ENCODE measurements around the gene FAM219B.
"Not testable (repeated sequence)": the region's sequence is repeated elsewhere in the genome, so short reads cannot be mapped to it uniquely, and the experiment has no call there.

FAM219B gene

DNA sequence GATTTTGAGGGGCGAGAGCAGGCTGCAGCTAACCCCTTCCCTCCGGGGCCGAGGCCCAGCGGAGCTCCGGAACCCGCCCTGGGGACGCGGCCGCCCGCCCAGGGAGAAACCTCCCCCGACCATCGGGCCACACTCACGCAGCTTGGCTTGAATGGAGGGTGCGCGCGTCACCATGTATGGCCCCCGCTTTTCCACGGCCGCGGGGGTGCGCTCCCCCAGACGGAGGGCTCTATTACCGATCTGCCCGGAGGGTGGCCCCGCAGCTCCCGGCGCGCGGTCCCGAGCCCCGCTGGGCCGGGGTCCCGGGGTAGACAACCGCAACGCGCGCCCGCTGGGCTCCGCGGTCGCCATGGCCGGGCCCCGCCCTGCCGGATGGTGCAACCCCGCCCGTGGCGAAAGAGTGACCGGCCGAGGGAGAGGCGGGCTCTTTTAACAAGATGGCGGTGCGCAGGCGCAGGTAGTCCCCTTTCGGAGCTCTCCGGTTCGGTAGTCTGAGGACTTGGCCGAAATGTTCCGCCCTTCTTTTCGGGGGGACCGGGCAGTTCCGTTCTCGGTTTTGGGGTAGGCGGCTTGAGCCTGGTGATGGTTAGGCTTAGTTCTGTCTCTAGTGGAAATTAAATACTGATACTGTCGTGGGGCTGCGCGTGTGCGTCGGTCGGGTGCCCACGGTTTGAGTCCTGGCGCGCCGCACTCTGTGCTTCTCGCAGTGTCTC, at the start of gene FAM219B:
TSS of gene FAM219B (minus strand) at position 402 of the 713 bp plus-strand sequence. CDS start at position 351, 51 bp downstream.
- Mint-ChIP-seq H3K9me3 (no peaks in the 10 kb centered on the region), H3K4me1 (ENCODE audit: low read depth) (peaks cover 24% of the 10 kb centered on the region), H3K4me3 (peak within 1 kb of the TSS; percentile 93), H3K27me3 (ENCODE audit: low read depth) (no peaks in the 10 kb centered on the region), H3K27ac (peak within 1 kb of the TSS; percentile 94), H3K36me3 (ENCODE audit: low read depth) (peaks cover 37% of the 10 kb centered on the region)
- DNase-seq (ENCODE audit: low spot score), result peak; percentile 87

GRCh38 chr15:74955796-74956647, 49.4 kb upstream of the FAM219B start:
- Mint-ChIP-seq H3K27me3 (ENCODE audit: low read depth) (peaks cover 35% of the 10 kb centered on the region), H3K4me3 (peak overlapping the region; percentile 60), H3K4me1 (ENCODE audit: low read depth) (peaks cover 27% of the 10 kb centered on the region), H3K36me3 (ENCODE audit: low read depth) (no peaks in the 10 kb centered on the region), H3K27ac (no peak overlapping the region), H3K9me3 (no peaks in the 10 kb centered on the region)
- peak; percentile 74 for DNase-seq (ENCODE audit: low spot score)

DNA sequence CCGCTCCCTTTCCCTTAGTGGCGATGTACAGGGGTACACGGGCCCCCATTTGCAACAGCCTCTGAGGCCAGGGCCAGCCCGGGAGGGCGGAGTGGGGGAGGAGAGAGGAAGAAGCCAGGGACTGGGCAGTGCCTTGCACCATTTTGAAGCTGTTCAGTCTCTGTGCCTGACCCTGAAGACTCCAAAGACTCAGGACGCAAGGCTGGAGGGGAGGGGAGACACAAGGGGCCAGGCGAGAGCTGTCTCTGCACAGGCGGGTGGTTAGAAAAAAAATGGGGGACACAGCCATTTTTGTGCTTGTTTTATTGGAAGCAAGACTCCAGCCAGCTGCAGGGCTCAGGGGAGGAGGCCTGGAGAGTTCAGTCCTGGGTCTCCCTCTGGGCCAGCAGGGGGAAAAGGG, 48.4 kb upstream of the FAM219B start:
- peaks cover 27% of the 10 kb centered on the region for H3K27me3 Mint-ChIP-seq (ENCODE audit: low read depth)
- no peaks in the 10 kb centered on the region for H3K9me3 Mint-ChIP-seq
- peak overlapping the region; percentile 60 for H3K4me3 Mint-ChIP-seq
- DNase-seq (ENCODE audit: low spot score), result no peak
- no peaks in the 10 kb centered on the region for H3K36me3 Mint-ChIP-seq (ENCODE audit: low read depth)
- no peak overlapping the region for H3K27ac Mint-ChIP-seq
- peaks cover 26% of the 10 kb centered on the region for H3K4me1 Mint-ChIP-seq (ENCODE audit: low read depth)

DNA sequence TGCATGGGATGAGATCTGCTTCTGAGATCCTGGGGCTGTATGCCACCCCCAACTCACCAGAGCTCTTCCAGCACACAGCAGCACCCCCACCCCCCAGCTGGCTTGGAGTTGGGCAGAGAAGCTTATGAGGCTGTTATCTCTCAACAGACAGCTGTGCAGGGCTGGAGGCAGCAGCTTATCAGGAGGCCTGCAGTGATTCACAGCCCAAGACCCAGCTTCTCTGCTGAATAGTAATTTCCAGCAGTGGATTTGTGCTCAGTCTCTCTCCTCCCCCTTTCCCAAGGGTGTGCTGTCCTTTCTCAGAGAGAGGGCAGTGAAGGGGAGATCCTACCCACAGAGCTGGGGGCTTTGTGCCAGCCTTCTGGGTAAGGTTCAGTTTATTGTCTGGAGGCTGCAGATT, 47.9 kb upstream of the FAM219B start:
- Mint-ChIP-seq H3K27me3 (ENCODE audit: low read depth) (peaks cover 22% of the 10 kb centered on the region), H3K4me3 (no peak overlapping the region), H3K9me3 (no peaks in the 10 kb centered on the region), H3K27ac (no peak overlapping the region), H3K36me3 (ENCODE audit: low read depth) (no peaks in the 10 kb centered on the region), H3K4me1 (ENCODE audit: low read depth) (peaks cover 25% of the 10 kb centered on the region)
- DNase-seq (ENCODE audit: low spot score), result no peak

DNA sequence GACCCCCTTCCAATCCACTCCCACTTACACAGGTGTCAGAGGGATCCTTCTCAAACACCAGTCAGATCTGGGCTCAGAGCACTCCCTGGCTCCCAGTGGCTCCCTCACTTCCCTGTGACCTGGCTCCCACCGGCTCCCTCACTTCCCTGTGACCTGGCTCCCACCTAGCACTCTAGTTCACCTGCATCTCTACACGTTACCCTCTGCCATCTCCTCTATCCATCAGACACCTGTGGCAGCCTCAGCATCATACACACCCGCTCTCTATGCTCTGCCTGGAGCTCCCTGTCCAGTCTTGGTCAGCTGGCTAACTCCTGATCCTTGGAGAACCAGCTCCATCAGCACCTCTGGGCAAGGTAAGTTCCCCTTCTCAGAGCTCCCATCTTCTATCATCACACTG, 44.4 kb upstream of the FAM219B start:
- H3K4me1 Mint-ChIP-seq (ENCODE audit: low read depth), result peaks cover 11% of the 10 kb centered on the region
- DNase-seq (ENCODE audit: low spot score), result no peak
- H3K27ac Mint-ChIP-seq, result no peak overlapping the region
- H3K36me3 Mint-ChIP-seq (ENCODE audit: low read depth), result no peaks in the 10 kb centered on the region
- H3K9me3 Mint-ChIP-seq, result no peaks in the 10 kb centered on the region
- H3K27me3 Mint-ChIP-seq (ENCODE audit: low read depth), result no peaks in the 10 kb centered on the region
- no peak overlapping the region for H3K4me3 Mint-ChIP-seq

DNA sequence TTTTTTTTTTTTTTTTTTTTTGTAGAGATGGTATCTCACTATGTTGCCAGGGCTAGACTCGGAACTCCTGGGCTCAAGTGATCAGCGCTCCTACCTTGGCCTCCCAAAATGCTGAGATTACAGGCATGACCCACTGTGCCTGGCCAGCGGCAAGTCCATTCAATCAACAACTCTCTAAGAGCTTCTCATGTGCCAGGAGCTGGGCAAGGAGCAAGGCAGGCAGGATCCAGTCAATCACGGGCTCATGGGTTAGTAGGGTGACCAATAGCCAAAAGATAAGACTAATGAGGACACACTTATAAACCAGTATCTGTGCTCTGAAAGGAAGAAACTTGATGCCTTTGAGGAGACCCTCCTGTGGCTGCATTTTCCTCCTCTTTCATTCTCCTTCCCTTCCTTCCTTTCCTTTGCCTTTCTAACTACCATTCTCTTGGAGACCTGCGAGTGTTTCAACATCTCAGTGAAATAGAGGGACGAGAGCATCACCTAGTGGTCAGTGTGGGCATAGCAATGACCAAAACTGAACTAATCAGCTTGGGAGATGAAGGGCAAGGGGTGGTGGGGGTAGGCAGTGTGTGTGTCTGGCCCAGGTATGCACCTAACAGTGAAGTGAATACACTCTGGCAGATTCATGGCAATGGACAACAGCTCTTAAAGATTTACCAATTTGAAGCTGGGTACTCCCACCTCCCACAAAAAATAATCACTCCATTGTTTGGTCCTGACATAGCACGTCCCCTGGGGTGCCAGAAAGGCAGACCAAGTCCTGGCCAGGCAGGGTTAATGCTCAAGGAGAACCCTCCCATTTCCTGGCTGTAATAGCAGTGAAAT, 43.6 kb upstream of the FAM219B start:
- peak; percentile 65 for DNase-seq (ENCODE audit: low spot score)
- Mint-ChIP-seq H3K27ac (no peak overlapping the region), H3K27me3 (ENCODE audit: low read depth) (no peaks in the 10 kb centered on the region)

GRCh38 chr15:74937590-74938371, 31.1 kb upstream of the FAM219B start, which contains the start of gene COX5A:
Gene COX5A, minus strand, starts transcription at chr15:74938073. Its CDS starts 59 bp downstream, at chr15:74938014.
- DNase-seq (ENCODE audit: low spot score), result peak; percentile 95
- Mint-ChIP-seq H3K4me1 (ENCODE audit: low read depth) (peaks cover 19% of the 10 kb centered on the region), H3K4me3 (peak within 1 kb of the TSS; percentile 90), H3K27me3 (ENCODE audit: low read depth) (no peaks in the 10 kb centered on the region), H3K36me3 (ENCODE audit: low read depth) (peaks cover 16% of the 10 kb centered on the region), H3K27ac (peak within 1 kb of the TSS; percentile 91), H3K9me3 (no peaks in the 10 kb centered on the region)

More for the DNA sequence above, 43.6 kb upstream of the FAM219B start:
- Mint-ChIP-seq H3K4me1 (ENCODE audit: low read depth) (peaks cover 9% of the 10 kb centered on the region), H3K4me3 (no peak overlapping the region), H3K9me3 (no peaks in the 10 kb centered on the region), H3K36me3 (ENCODE audit: low read depth) (no peaks in the 10 kb centered on the region)

GRCh38 chr15:74937272-74937589, 30.6 kb upstream of the FAM219B start:
- H3K27ac Mint-ChIP-seq, result peak overlapping the region; percentile 85
- peaks cover 18% of the 10 kb centered on the region for H3K36me3 Mint-ChIP-seq (ENCODE audit: low read depth)
- H3K9me3 Mint-ChIP-seq, result no peaks in the 10 kb centered on the region
- peak overlapping the region; percentile 90 for H3K4me3 Mint-ChIP-seq
- H3K27me3 Mint-ChIP-seq (ENCODE audit: low read depth), result no peaks in the 10 kb centered on the region
- no peak for DNase-seq (ENCODE audit: low spot score)
- H3K4me1 Mint-ChIP-seq (ENCODE audit: low read depth), result peaks cover 22% of the 10 kb centered on the region

DNA sequence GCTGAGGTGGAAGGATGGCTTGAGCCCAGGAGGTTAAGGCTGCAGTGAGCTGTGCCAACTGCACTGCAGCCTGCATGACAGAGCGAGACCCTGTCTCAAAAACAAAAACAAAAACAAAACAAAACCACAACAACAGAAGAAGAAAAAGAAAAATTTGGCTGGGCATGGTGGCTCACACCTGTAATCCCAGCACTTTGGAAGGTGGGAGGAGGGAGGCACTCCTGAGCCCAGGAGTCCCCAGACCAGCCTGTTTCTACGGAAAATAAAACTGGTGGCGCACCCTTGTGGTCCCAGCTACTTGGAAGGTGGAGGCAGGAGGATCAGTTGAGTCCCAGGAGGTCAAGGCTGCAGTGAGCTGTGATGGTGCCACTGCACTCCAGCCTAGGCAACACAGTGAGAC, 28.5 kb upstream of the FAM219B start:
- DNase-seq (ENCODE audit: low spot score); H3K27me3 Mint-ChIP-seq (ENCODE audit: low read depth); H3K9me3 Mint-ChIP-seq: not testable (repeated sequence)
- Mint-ChIP-seq H3K4me3 (peak overlapping the region; percentile 77), H3K36me3 (ENCODE audit: low read depth) (peaks cover 27% of the 10 kb centered on the region), H3K27ac (peak overlapping the region; percentile 76), H3K4me1 (ENCODE audit: low read depth) (peaks cover 24% of the 10 kb centered on the region)

DNA sequence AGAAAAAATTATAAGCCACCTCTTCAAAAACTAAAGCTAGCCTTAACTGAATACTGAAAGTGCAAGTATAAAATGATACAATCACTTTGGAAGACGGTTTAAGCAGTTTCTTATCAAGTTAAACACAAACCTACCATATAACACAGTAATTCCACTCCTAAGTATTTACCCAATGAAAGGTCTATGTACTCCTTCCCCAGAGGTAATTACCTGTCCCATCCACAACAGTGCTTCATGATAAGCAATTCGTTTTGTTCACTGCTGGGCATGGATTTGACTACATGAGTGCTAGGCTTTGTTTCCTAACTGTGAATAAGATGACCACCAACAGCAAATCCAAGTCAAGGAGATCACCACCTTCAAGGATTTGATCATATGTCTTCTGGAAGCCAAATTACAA, 26.9 kb upstream of the FAM219B start:
- peak overlapping the region; percentile 63 for H3K4me3 Mint-ChIP-seq
- DNase-seq (ENCODE audit: low spot score), result no peak
- peak overlapping the region; percentile 70 for H3K27ac Mint-ChIP-seq
- H3K27me3 Mint-ChIP-seq (ENCODE audit: low read depth), result no peaks in the 10 kb centered on the region
- no peaks in the 10 kb centered on the region for H3K9me3 Mint-ChIP-seq
- H3K36me3 Mint-ChIP-seq (ENCODE audit: low read depth), result peaks cover 35% of the 10 kb centered on the region
- peaks cover 24% of the 10 kb centered on the region for H3K4me1 Mint-ChIP-seq (ENCODE audit: low read depth)

GRCh38 chr15:74928771-74929198, 22.1 kb upstream of the FAM219B start:
- Mint-ChIP-seq H3K36me3 (ENCODE audit: low read depth) (peaks cover 41% of the 10 kb centered on the region), H3K9me3 (no peaks in the 10 kb centered on the region), H3K4me3 (no peak overlapping the region), H3K27ac (no peak overlapping the region), H3K4me1 (ENCODE audit: low read depth) (peaks cover 11% of the 10 kb centered on the region), H3K27me3 (ENCODE audit: low read depth) (no peaks in the 10 kb centered on the region)
- DNase-seq (ENCODE audit: low spot score), result no peak

DNA sequence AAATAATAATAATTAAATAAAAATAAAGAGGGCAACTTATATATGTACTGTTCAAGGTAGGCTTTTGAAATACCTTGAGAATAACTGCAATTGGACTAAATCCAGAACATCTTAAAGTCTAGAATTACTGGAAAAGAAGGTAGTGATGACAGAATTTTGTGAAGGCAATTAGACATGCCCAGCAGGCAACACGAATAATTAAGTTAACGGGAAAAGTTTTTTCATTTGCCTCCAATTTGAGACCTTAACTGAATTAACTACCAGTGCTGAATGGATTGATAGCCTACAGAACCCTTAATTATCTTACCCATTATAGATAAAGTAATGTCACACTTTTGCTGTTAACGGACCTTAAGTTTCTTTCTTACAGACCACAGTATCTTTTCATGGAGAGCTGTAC, 17.9 kb upstream of the FAM219B start:
- Mint-ChIP-seq H3K4me1 (ENCODE audit: low read depth) (no peaks in the 10 kb centered on the region), H3K4me3 (no peak overlapping the region), H3K36me3 (ENCODE audit: low read depth) (peaks cover 50% of the 10 kb centered on the region), H3K9me3 (no peaks in the 10 kb centered on the region), H3K27me3 (ENCODE audit: low read depth) (no peaks in the 10 kb centered on the region), H3K27ac (no peak overlapping the region)
- no peak for DNase-seq (ENCODE audit: low spot score)

GRCh38 chr15:74920456-74920855, 13.8 kb upstream of the FAM219B start:
- Mint-ChIP-seq H3K36me3 (ENCODE audit: low read depth) (peaks cover 54% of the 10 kb centered on the region), H3K4me1 (ENCODE audit: low read depth) (no peaks in the 10 kb centered on the region), H3K4me3 (no peak overlapping the region), H3K27ac (no peak overlapping the region), H3K9me3 (no peaks in the 10 kb centered on the region), H3K27me3 (ENCODE audit: low read depth) (no peaks in the 10 kb centered on the region)
- no peak for DNase-seq (ENCODE audit: low spot score)

Measured in T-helper 2 cell treated with Interferon-gamma antibody and Interleukin-4, amounts not matched to agents 5 μg/mL and 100 μg/mL, for 36 hours (primary cell).